ENCODE results near the gene ANXA10. TPM values are rescaled to one million over a fixed set of nuclear protein-coding genes. Genes with fewer than 3 reads are reported as not detected.
A peak's percentile ranks its signal among the peaks of the same experiment; 100 is the strongest.

ANXA10 gene
- total and polyA plus RNA-seq, 7 donors, result 0.92 to 5.4 TPM; not detected in 5

DNA sequence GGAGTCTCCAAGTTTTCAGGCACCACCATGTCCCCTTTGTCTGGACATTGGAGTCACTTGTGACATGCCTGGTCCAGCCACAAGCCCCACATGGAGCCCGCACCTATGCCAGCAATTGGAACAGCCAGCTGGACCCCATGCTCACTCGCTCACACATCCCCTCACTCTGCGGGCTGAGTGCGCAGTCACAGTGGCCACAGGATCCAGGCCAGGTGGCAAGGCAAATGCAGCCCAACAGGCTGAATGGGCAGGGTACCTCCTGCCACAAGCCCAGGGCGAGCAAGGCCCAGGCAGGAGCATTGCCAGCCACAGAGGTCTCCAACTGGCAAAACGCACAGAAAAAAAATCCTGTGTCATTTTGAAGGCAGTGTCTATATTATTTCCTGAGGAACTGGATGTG, 82.0 kb downstream of the ANXA10 start:
- no peak overlapping the region for H3K4me3 ChIP-seq
- intact Hi-C loops (cut with DNase I), result no loop called here
- no peak overlapping the region for H3K27ac ChIP-seq
- H3K4me1 ChIP-seq, result no peaks in the 10 kb centered on the region
- no peaks in the 10 kb centered on the region for H3K36me3 ChIP-seq
- DNase-seq, result no peak
- H3K27me3 ChIP-seq, result no peaks in the 10 kb centered on the region
- 88 to 93% methylated on average over 6 of the region's 6 CpGs for WGBS, 2 donors
- TF ChIP-seq EP300 (IDR thresholded peaks at IDR 0.05), result no peak
- no peak for TF ChIP-seq POLR2AphosphoS5 (IDR thresholded peaks at IDR 0.05)
- no peak for TF ChIP-seq POLR2A (IDR thresholded peaks at IDR 0.05)
- TF ChIP-seq, protein P1, sequence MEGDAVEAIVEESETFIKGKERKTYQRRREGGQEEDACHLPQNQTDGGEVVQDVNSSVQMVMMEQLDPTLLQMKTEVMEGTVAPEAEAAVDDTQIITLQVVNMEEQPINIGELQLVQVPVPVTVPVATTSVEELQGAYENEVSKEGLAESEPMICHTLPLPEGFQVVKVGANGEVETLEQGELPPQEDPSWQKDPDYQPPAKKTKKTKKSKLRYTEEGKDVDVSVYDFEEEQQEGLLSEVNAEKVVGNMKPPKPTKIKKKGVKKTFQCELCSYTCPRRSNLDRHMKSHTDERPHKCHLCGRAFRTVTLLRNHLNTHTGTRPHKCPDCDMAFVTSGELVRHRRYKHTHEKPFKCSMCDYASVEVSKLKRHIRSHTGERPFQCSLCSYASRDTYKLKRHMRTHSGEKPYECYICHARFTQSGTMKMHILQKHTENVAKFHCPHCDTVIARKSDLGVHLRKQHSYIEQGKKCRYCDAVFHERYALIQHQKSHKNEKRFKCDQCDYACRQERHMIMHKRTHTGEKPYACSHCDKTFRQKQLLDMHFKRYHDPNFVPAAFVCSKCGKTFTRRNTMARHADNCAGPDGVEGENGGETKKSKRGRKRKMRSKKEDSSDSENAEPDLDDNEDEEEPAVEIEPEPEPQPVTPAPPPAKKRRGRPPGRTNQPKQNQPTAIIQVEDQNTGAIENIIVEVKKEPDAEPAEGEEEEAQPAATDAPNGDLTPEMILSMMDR (IDR thresholded peaks at IDR 0.05), result no peak
- no peaks in the 10 kb centered on the region for H3K9me3 ChIP-seq

DNA sequence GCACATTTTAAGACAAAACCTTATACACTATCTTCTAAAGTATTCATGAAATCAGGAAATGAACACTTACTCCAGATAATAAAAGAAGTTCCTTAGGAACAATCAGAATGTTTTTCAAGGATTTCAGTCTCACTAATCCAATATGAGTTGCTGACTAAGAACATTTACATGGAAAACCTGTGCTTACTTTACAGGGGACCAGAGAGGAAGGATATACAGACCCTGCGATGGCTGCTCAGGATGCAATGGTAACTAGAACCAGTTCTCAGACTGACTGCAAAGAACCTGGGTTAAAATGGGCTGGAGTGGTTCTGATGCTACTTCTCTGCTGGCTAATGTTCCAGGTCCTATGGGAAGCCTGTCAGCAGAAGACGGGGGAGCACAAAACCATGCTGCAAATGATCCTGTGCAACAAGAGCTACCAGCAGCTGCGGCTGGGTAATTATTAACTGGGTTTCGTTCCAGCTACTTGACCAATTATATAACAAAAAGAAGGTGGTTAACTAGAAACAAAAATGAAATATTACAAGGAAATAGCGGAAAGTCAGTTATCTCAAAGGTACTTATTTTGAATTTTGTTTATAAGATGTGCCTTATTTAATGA, 85.3 kb downstream of the ANXA10 start:
- H3K4me1 ChIP-seq, result no peaks in the 10 kb centered on the region
- no peaks in the 10 kb centered on the region for H3K9me3 ChIP-seq
- H3K4me3 ChIP-seq, result no peak overlapping the region
- intact Hi-C loops (cut with DNase I), result no loop called here
- DNase-seq, result no peak
- no peak overlapping the region for H3K27ac ChIP-seq
- H3K27me3 ChIP-seq, result no peaks in the 10 kb centered on the region
- H3K36me3 ChIP-seq, result no peaks in the 10 kb centered on the region
- TF ChIP-seq EP300 (IDR thresholded peaks at IDR 0.05) (no peak), POLR2A (IDR thresholded peaks at IDR 0.05) (no peak), POLR2AphosphoS5 (IDR thresholded peaks at IDR 0.05) (no peak)
- TF ChIP-seq, protein P1 (IDR thresholded peaks at IDR 0.05), result no peak
- WGBS, 2 donors, result 24 to 69% methylated on average over 5 of the region's 5 CpGs

DNA sequence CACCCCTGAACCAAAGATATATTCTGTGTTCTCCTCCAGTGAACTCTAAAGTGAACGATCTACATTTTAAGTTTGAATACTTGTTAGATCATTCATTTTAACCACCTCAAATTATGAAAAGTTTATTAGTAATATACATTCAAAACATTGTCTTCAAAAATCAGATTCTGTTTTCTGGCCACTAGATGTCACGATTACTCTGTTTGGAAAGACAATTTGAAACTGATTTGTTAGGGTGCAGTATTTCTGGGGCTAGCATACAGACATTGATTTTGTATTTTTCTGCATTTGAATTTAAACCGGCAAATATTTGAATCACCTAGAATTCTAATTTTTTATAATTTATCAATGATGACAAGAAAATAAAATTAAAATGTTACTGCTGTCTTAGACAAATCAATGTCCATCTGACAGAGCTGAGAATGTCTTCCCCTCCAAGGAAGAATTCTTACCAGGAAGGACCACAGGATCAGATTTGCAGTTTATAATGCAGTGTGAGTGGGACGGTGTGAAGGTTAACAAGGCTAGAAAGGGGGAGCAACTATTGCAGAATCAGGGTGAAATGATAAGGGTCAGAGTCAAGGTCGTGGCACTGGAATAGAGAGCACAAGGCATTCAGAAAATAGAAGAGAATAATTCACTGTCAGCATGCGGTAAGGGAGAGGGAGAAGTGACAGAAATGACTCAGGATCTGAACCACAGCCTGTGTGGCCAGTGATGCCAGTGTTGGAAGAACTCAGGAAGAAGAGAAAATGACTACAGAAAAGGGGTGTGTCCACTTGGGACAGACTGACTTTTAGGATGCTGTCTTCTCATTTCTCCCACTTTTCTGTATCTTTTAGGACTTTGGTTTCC, 91.6 kb downstream of the ANXA10 start:
- Histone ChIP-seq H3K4me3 (no peak overlapping the region), H3K36me3 (no peaks in the 10 kb centered on the region), H3K27me3 (no peaks in the 10 kb centered on the region), H3K4me1 (no peaks in the 10 kb centered on the region), H3K27ac (no peak overlapping the region), H3K9me3 (no peaks in the 10 kb centered on the region)
- intact Hi-C loops (cut with DNase I), result no loop called here
- DNase-seq, result no peak
- 24 to 38% methylated on average over 6 of the region's 6 CpGs for WGBS, 2 donors
- TF ChIP-seq, protein P1 (IDR thresholded peaks at IDR 0.05), result peak in 2 of 4 experiments; percentile 31 to 42
- TF ChIP-seq POLR2AphosphoS5 (IDR thresholded peaks at IDR 0.05), result no peak
- TF ChIP-seq EP300 (IDR thresholded peaks at IDR 0.05), result no peak
- TF ChIP-seq POLR2A (IDR thresholded peaks at IDR 0.05), result no peak

DNA sequence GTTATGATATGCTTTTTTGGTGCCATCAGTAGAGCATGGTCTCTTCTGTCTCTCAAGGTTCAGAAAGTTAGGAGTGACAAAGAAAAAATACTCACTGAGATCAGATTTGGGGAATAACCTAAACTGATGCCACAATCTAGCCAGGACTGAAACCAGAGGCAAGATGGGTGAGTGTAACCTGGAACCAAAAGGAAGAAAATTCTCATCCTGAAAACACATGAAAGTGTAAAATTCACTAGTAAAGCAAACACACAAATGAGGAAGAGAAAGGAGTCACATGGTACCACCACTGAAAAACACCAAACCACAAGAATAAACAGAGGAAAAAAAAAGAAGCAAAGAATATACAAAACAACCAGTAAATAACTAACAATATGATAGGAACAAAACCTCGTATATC, 96.4 kb downstream of the ANXA10 start:
- TF ChIP-seq EP300 (IDR thresholded peaks at IDR 0.05), result no peak
- TF ChIP-seq, protein P1 (IDR thresholded peaks at IDR 0.05), result no peak
- TF ChIP-seq POLR2A (IDR thresholded peaks at IDR 0.05), result no peak
- no peak for TF ChIP-seq POLR2AphosphoS5 (IDR thresholded peaks at IDR 0.05)
- no peaks in the 10 kb centered on the region for H3K36me3 ChIP-seq
- no peaks in the 10 kb centered on the region for H3K9me3 ChIP-seq
- H3K4me3 ChIP-seq, result no peak overlapping the region
- intact Hi-C loops (cut with DNase I), result no loop called here
- no peak overlapping the region for H3K27ac ChIP-seq
- no peaks in the 10 kb centered on the region for H3K4me1 ChIP-seq
- DNase-seq, result no peak
- WGBS, 2 donors, result 79 to 87% methylated on average over 1 of the region's 1 CpG
- H3K27me3 ChIP-seq, result no peaks in the 10 kb centered on the region
